Stomach (tissue), 9 donors: Measurements from ENCODE around the gene CHRM5. TPM values are rescaled to one million over a fixed set of nuclear protein-coding genes. Genes with fewer than 3 reads are reported as not detected.
A peak's percentile ranks its signal among the peaks of the same experiment; 100 is the strongest.

Source experiments
- DNase-seq, 2 donors: peaks; one replicate each; pipeline versions ENCODE4 v3.0.0 to v3.0.0-alpha.2; 2013 to 2019
- H3K27ac ChIP-seq, 5 donors: fragments of 200-600 bp in 4 of 5; sonication (generic) in 4 of 5; one replicate each; pipeline ENCODE4 v1.5.1; 2013 to 2019; ENCODE audit warnings: mild to moderate bottlenecking in 1 of 5, moderate library complexity in 1 of 5
- H3K27me3 ChIP-seq, 3 donors: fragments of 200-600 bp; sonication (generic); one replicate each; pipeline ENCODE4 v1.5.1; 2017 to 2019; ENCODE audit warnings: mixed run types in 1 of 3
- H3K36me3 ChIP-seq, 4 donors: fragments of 200-600 bp; sonication (generic); 1 replicate in 3 of 4; 2 replicates in 1 of 4; pipeline ENCODE4 v1.5.1; 2016 to 2019
- H3K4me1 ChIP-seq, 4 donors: fragments of 200-600 bp; sonication (generic); one replicate each; pipeline ENCODE4 v1.5.1; 2016 to 2019
- H3K4me3 ChIP-seq, 4 donors: fragments of 200-600 bp; sonication (generic) in 3 of 4; one replicate each; pipeline ENCODE4 v1.5.1; 2016 to 2019; ENCODE audit warnings: mild to moderate bottlenecking in 1 of 4
- H3K9me3 ChIP-seq, 4 donors: fragments of 200-600 bp; sonication (generic); one replicate each; pipeline ENCODE4 v1.5.1; 2016 to 2019
- EP300 ChIP-seq: sonication (generic); formaldehyde crosslinking; IDR thresholded peaks from one replicate; pipeline ENCODE4 v1.6.1; 2017; ENCODE audit warnings: antibody characterized with exemption
- POLR2A ChIP-seq, 4 donors: fragments of 450-650 bp; IDR thresholded peaks; one replicate each; pipeline ENCODE4 v1.6.1; 2016; ENCODE audit warnings: antibody characterized with exemption in 4 of 4, control low read depth in 2 of 4, mild to moderate bottlenecking in 1 of 4, moderate library complexity in 1 of 4
- POLR2AphosphoS5 ChIP-seq, 3 donors: sonication (generic); formaldehyde crosslinking; IDR thresholded peaks; one replicate each; pipeline ENCODE4 v1.6.1; 2016; ENCODE audit warnings: antibody characterized with exemption in 3 of 3
- WGBS, 5 donors: extraction: QIAGEN DNeasy Blood & Tissue Kit in 3 of 5; methylation state at CpG; one replicate each; pipeline versions ENCODE4 v1.1.5 to v1.1.7; 2013 to 2018; 5-methylcytosine and 5-hydroxymethylcytosine counted together
- intact Hi-C: fragments of 100-400 bp; cut with DNase I; formaldehyde crosslinking; loops from one replicate; pipeline ENCODE4 v1.15.1; 2023; ENCODE audit warnings: low total_unique reads
- polyA plus RNA-seq, 3 donors: library from polyadenylated mRNA; stranded (reverse); fragments of 200-250 nt; gene quantifications; one replicate each; pipeline ENCODE4 v1.2.3, GENCODE V29; 2013
- total RNA-seq, 5 donors: library from RNA; depleted of rRNA; stranded (reverse); fragments of >200 nt; gene quantifications; one replicate each; pipeline versions ENCODE4 v1.1.0 to v1.2.3, GENCODE V29; 2014 to 2016
- TF ChIP-seq, protein P1 (sequence below), 7 experiments: fragments of 450-650 bp in 4 of 7; fragments of 200-600 bp in 3 of 7; sonication (generic) in 3 of 7; IDR thresholded peaks; one replicate each; pipeline ENCODE4 v1.5.1; 2016 to 2019; ENCODE audit warnings: antibody characterized with exemption in 7 of 7, control low read depth in 2 of 7, mild to moderate bottlenecking in 1 of 7
- donor health status: healthy with polysubstance abuse.
- donor health status: Bipolar disorder and iron deficiency.
- donor health status: healthy.

The CHRM5 gene
- total and polyA plus RNA-seq, 8 donors = not detected

DNA sequence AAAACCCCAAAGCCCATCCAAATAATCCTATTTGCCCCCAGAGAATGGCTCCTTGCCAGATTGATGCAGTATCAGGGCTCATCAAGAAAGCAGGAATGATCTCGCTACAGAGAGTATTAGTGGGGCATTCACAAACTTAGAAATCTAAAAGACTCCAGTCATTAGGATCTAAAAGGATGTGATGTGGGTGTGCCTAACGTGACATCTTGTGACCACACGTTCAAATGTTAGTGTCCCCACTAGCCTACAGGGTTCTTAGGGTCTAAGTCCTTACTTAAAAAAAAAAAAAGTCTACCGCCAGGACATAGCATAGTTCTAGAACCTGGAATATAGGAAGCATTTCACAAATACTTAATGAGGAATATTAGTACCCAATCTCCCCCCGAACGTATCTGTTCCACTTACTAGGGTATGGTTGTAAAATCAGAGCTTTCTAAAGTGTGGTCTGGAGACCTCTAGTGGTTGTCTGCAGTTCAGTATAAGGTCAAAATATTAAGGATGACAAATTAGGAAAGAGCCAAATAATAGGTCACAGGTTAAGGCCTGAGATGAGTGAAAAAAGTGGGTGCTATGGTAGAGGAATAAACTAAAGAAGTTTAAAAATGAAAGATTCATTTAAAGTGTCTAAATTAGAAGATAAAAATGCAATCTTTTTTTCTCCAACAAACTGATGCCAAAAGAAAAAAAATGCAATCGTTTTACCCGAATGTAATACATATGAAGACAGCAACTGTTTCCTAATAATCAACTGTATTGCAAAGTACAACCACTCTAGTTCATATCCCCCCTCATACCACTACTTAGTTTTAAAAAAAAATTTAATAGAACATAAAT lies 4.2 kb upstream of the CHRM5 start:
- no peaks in the 10 kb centered on the region for H3K4me1 ChIP-seq
- 52 to 64% (median 61%) methylated on average over 8 of the region's 8 CpGs for WGBS, 5 donors
- H3K36me3 ChIP-seq = no peaks in the 10 kb centered on the region
- TF ChIP-seq, protein P1, sequence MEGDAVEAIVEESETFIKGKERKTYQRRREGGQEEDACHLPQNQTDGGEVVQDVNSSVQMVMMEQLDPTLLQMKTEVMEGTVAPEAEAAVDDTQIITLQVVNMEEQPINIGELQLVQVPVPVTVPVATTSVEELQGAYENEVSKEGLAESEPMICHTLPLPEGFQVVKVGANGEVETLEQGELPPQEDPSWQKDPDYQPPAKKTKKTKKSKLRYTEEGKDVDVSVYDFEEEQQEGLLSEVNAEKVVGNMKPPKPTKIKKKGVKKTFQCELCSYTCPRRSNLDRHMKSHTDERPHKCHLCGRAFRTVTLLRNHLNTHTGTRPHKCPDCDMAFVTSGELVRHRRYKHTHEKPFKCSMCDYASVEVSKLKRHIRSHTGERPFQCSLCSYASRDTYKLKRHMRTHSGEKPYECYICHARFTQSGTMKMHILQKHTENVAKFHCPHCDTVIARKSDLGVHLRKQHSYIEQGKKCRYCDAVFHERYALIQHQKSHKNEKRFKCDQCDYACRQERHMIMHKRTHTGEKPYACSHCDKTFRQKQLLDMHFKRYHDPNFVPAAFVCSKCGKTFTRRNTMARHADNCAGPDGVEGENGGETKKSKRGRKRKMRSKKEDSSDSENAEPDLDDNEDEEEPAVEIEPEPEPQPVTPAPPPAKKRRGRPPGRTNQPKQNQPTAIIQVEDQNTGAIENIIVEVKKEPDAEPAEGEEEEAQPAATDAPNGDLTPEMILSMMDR (IDR thresholded peaks at IDR 0.05) = peak in 4 of 7 experiments; percentile 27 to 46 (median 30)
- no peak for TF ChIP-seq POLR2AphosphoS5 (IDR thresholded peaks at IDR 0.05)
- no peak overlapping the region for H3K27ac ChIP-seq
- intact Hi-C loops = no loop called here
- no peak overlapping the region for H3K4me3 ChIP-seq
- H3K9me3 ChIP-seq = no peaks in the 10 kb centered on the region
- no peaks in the 10 kb centered on the region for H3K27me3 ChIP-seq
- peak in 1 of 2 donors; percentile 52 for DNase-seq

DNA sequence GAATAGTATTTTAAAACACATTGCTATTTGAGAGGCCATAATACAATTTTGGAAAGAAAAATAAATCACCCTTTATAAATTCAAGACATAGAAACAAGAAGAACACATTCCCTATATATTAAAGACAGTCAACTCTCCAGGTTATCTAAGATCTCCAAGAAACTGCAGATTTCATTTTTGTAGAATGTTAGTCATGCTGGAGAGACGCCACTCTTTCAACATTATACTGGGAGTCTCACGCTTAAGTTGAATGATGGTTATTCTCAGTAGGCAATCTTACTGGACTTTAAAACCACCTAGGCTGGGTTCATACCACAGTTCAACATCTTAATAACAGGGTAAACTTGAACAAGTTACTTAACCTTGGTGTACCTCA lies 3.6 kb upstream of the CHRM5 start:
- WGBS, 5 donors = 94 to 99% (median 95%) methylated on average over 2 of the region's 2 CpGs
- no peak for DNase-seq
- Histone ChIP-seq H3K36me3 (no peaks in the 10 kb centered on the region), H3K4me1 (no peaks in the 10 kb centered on the region), H3K27ac (no peak overlapping the region), H3K27me3 (no peaks in the 10 kb centered on the region), H3K4me3 (no peak overlapping the region), H3K9me3 (no peaks in the 10 kb centered on the region)
- intact Hi-C loops = no loop called here
- TF ChIP-seq, protein P1 (IDR thresholded peaks at IDR 0.05) = no peak
- TF ChIP-seq EP300 = no peak
- TF ChIP-seq POLR2A (IDR thresholded peaks at IDR 0.05) = no peak
- no peak for TF ChIP-seq POLR2AphosphoS5 (IDR thresholded peaks at IDR 0.05)

DNA sequence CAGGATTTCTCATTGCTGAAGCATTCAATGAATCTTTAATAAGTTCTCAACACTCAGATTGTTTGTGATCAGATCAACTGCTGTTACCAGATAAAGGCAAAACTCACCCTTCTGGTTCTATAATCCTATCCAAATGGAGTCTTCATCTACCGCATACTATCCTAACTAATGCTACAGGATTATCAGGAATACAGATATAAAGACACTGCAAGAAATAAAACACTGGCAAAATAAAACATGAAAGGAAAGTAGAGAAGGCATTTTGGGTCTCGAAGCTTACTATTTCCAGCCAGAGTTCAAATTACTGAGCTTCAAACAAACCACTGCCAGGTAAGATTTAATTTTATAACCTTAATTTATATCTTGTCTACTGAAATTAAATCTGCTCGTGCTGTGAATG lies 524 bp downstream of the CHRM5 start:
- no peak for DNase-seq
- no peaks in the 10 kb centered on the region for H3K9me3 ChIP-seq
- no peaks in the 10 kb centered on the region for H3K36me3 ChIP-seq
- no peak for TF ChIP-seq POLR2A (IDR thresholded peaks at IDR 0.05)
- TF ChIP-seq POLR2AphosphoS5 (IDR thresholded peaks at IDR 0.05) = no peak
- TF ChIP-seq, protein P1 (IDR thresholded peaks at IDR 0.05) = no peak
- TF ChIP-seq EP300 = no peak
- H3K4me3 ChIP-seq = no peak overlapping the region
- H3K27me3 ChIP-seq = no peaks in the 10 kb centered on the region
- WGBS, 5 donors = 59 to 74% (median 71%) methylated on average over 3 of the region's 3 CpGs
- H3K4me1 ChIP-seq = no peaks in the 10 kb centered on the region
- intact Hi-C loops = no loop called here
- no peak overlapping the region for H3K27ac ChIP-seq

DNA sequence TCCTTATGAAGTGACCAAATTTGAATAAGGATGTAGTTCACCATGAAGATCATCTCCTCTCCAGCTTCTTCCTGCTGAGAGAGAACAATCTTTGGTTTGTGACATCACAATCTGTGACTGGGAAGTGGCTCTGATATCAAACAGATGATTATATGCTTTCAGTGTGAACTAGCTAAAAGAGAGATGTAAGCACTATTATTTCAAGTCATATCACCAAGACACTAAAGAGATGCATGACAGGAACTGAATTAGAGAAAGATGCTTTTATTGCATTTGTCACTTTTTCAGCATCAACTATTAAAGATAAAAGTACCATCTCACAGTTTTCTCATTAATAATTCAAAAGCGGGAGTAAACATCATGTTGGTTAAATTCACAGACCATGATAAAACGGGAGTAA lies 3.5 kb downstream of the CHRM5 start:
- Histone ChIP-seq H3K9me3 (no peaks in the 10 kb centered on the region), H3K4me1 (no peaks in the 10 kb centered on the region), H3K27me3 (no peaks in the 10 kb centered on the region), H3K36me3 (no peaks in the 10 kb centered on the region), H3K4me3 (no peak overlapping the region), H3K27ac (no peak overlapping the region)
- 88 to 95% (median 92%) methylated on average over 2 of the region's 2 CpGs for WGBS, 5 donors
- no peak for DNase-seq
- TF ChIP-seq POLR2AphosphoS5 (IDR thresholded peaks at IDR 0.05) = no peak
- TF ChIP-seq, protein P1 (IDR thresholded peaks at IDR 0.05) = no peak
- no peak for TF ChIP-seq POLR2A (IDR thresholded peaks at IDR 0.05)
- no peak for TF ChIP-seq EP300
- intact Hi-C loops = no loop called here
